T-cell (primary cell): ENCODE measurements around the gene MBD3L4. TPM values are rescaled to one million over a fixed set of nuclear protein-coding genes. Genes with fewer than 3 reads are reported as not detected.
"Not testable (repeated sequence)": the region's sequence is repeated elsewhere in the genome, so short reads cannot be mapped to it uniquely, and the experiment has no call there.

Experiments
- ATAC-seq, 4 experiments: fragments of 200-7000 bp in 3 of 4; fragments of 150-1000 bp in 1 of 4; cut with Tn5 transposase; replicated peaks in 1 of 4; 1 replicate in 3 of 4; 2 replicates in 1 of 4; pipeline ENCODE4 v1.10.0; 2021; ENCODE audit warnings: moderate library complexity in 3 of 4, mild to moderate bottlenecking in 2 of 4, moderate number of reproducible peaks in 1 of 4
- CTCF ChIA-PET, 2 donors: fragments of 300-600 bp; sonication (Branson Sonifier 250); formaldehyde crosslinking; loops; one replicate each; lab custom pipeline; 2022; ENCODE audit warnings: antibody characterized with exemption in 2 of 2; lab: Charles Lee
- POLR2A ChIA-PET, 2 donors: fragments of 300-600 bp; sonication (Branson Sonifier 250); formaldehyde crosslinking; loops; one replicate each; lab custom pipeline; 2022; ENCODE audit warnings: antibody characterized with exemption in 2 of 2; lab: Charles Lee
- DNase-seq, 35 experiments: peaks; one replicate each; pipeline versions ENCODE4 v3.0.0 to v3.0.0-alpha.2; 2013 to 2023
- H3K27ac ChIP-seq: one replicate; pipeline ENCODE4 v1.5.1; 2013; ENCODE audit warnings: low read length
- H3K27me3 ChIP-seq, 2 experiments: replicated peaks in 1 of 2; 1 replicate in 1 of 2; 2 replicates in 1 of 2; pipeline versions ENCODE4 v1.6.1 to v1.7.0; 2013; ENCODE audit warnings: low read length in 1 of 2, mixed read lengths in 1 of 2; ENCODE audit not compliant: control insufficient read depth in 2 of 2, insufficient read depth in 2 of 2; ENCODE audit errors: extremely low read depth in 1 of 2
- H3K36me3 ChIP-seq, 2 donors: 1 replicate in 1 of 2; 2 replicates in 1 of 2; pipeline versions ENCODE4 v1.6.1 to v1.7.0; 2013; ENCODE audit warnings: low read length in 1 of 2; ENCODE audit not compliant: control insufficient read depth in 2 of 2, insufficient read depth in 1 of 2; ENCODE audit errors: extremely low read depth in 1 of 2
- H3K4me1 ChIP-seq, 2 experiments: 1 replicate in 1 of 2; 2 replicates in 1 of 2; pipeline versions ENCODE4 v1.6.1 to v1.7.0; 2013; ENCODE audit warnings: low read length in 2 of 2, mixed read lengths in 1 of 2; ENCODE audit not compliant: insufficient read depth in 2 of 2, control insufficient read depth in 1 of 2; ENCODE audit errors: extremely low read depth in 1 of 2
- H3K4me3 ChIP-seq, 2 donors: 1 replicate in 1 of 2; 2 replicates in 1 of 2; pipeline versions ENCODE4 v1.5.1 to v1.7.0; 2013; ENCODE audit warnings: mild to moderate bottlenecking in 2 of 2, low read length in 1 of 2, moderate library complexity in 1 of 2; ENCODE audit not compliant: control insufficient read depth in 1 of 2; ENCODE audit errors: extremely low read depth in 1 of 2
- H3K9me3 ChIP-seq: 2 replicates; pipeline ENCODE4 v1.7.0; 2013
- H3K27ac Mint-ChIP-seq, 2 donors: one replicate each; pipeline ENCODE4 v1.8.0; 2020 to 2021; ENCODE audit warnings: mild to moderate bottlenecking in 2 of 2, mixed read lengths in 2 of 2
- H3K27me3 Mint-ChIP-seq, 2 donors: one replicate each; pipeline ENCODE4 v1.8.0; 2021 to 2022; ENCODE audit warnings: mixed read lengths in 2 of 2
- H3K36me3 Mint-ChIP-seq: one replicate; pipeline ENCODE4 v1.8.0; 2021; ENCODE audit warnings: mixed read lengths
- H3K4me1 Mint-ChIP-seq, 3 donors: one replicate each; pipeline ENCODE4 v1.8.0; 2020 to 2022; ENCODE audit warnings: mixed read lengths in 3 of 3, mild to moderate bottlenecking in 1 of 3
- H3K4me3 Mint-ChIP-seq, 3 donors: one replicate each; pipeline ENCODE4 v1.8.0; 2020 to 2022; ENCODE audit warnings: mild to moderate bottlenecking in 3 of 3, mixed read lengths in 3 of 3, moderate library complexity in 3 of 3
- H3K9me3 Mint-ChIP-seq, 3 donors: one replicate each; pipeline ENCODE4 v1.8.0; 2020 to 2022; ENCODE audit warnings: mixed read lengths in 3 of 3
- WGBS: methylation state at CpG from one replicate; pipeline ENCODE4 v1.1.5; 2013; ENCODE audit warnings: missing lambda C conversion rate; ENCODE audit not compliant: insufficient coverage; 5-methylcytosine and 5-hydroxymethylcytosine counted together
- total RNA-seq, 35 experiments: library from RNA in 6 of 35; stranded (reverse) in 6 of 35; fragments of 120-200 nt in 1 of 35; gene quantifications; one replicate each; pipeline versions ENCODE4 v1.2.1 to v1.2.4 and lab custom pipeline; 2013 to 2026

Gene MBD3L4
- total RNA-seq, 5 donors from 2014 or later (not counting 1 experiment from before 2014, with no cell fraction given): not detected

DNA sequence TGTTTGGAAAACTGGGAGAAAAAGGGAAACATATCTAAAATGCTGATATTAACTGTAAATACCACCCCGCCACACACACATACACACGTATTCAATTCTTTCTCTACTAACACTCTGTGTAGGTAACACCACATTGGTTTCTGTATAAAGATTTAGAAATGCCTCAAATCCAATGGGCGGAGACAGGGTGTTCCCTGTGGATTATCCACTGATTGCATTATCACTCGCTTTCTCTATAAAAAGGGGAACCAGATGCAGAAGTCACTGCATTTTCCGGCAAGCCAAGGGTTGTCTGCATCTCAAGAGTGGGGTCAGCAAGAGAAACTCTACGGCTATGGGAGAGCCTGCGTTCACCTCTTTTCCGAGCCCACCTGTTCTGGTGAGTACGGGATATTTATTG, 9.7 kb downstream of the MBD3L4 start, which contains the start of gene MBD3L5:
TSS of gene MBD3L5 (plus strand) at position 301 of the 400 bp plus-strand sequence. CDS start at position 335, 34 bp downstream.
- WGBS: no CpG with 5 or more reads among the region's 9 CpGs
- H3K4me1 Mint-ChIP-seq, H3K27ac ChIP-seq, DNase-seq, H3K9me3 ChIP-seq, POLR2A ChIA-PET, H3K9me3 Mint-ChIP-seq, ATAC-seq, H3K4me3 ChIP-seq, H3K27me3 ChIP-seq, H3K36me3 ChIP-seq, H3K27me3 Mint-ChIP-seq, H3K4me3 Mint-ChIP-seq, H3K4me1 ChIP-seq, H3K36me3 Mint-ChIP-seq, H3K27ac Mint-ChIP-seq: not testable (repeated sequence)
- CTCF ChIA-PET: interaction anchor here in 1 of 2 donors (0.6 kb wide), 1 partner anchor 356 kb away, joined by 3 read pairs; no protein-coding TSS in a partner anchor

- CTCF ChIA-PET, ATAC-seq, H3K27me3 ChIP-seq: not testable (repeated sequence)
These were observed 11.2 kb downstream of the MBD3L4 start for GRCh38 chr19:7028790-7029189.

DNA sequence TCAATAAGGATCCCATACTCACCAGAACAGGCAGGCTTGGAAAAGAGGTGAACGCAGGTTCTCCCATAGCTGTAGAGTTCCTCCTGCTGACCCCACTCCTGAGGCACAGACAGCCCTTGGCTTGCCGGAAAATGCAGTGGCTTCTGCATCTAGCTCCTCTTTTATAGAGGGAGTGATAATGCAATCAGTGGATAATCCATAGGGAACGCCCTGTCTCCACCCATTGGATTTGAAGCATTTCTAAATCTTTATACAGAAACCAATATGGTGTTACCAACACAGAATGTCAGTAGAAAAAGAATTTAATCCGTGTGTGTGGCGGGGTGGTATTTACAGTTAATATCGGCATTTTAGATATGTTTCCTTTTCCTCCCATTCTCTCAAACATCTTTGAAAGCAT, 18.6 kb downstream of the MBD3L4 start, which contains the start of gene MBD3L2B:
TSS of gene MBD3L2B (minus strand) at position 101 of the 400 bp plus-strand sequence. CDS start at position 67, 34 bp downstream.
- ATAC-seq, POLR2A ChIA-PET, CTCF ChIA-PET, H3K27ac Mint-ChIP-seq, H3K9me3 ChIP-seq, H3K27me3 ChIP-seq, DNase-seq, H3K4me3 Mint-ChIP-seq, H3K4me1 Mint-ChIP-seq, H3K27ac ChIP-seq, H3K4me3 ChIP-seq, H3K36me3 ChIP-seq, H3K4me1 ChIP-seq, H3K36me3 Mint-ChIP-seq, H3K9me3 Mint-ChIP-seq, H3K27me3 Mint-ChIP-seq: not testable (repeated sequence)
- WGBS: no CpG with 5 or more reads among the region's 6 CpGs

More at GRCh38 chr19:7028790-7029189, 11.2 kb downstream of the MBD3L4 start:
- DNase-seq, H3K27me3 Mint-ChIP-seq, H3K36me3 Mint-ChIP-seq, H3K4me3 ChIP-seq, POLR2A ChIA-PET, H3K4me3 Mint-ChIP-seq, H3K9me3 ChIP-seq, H3K9me3 Mint-ChIP-seq, H3K4me1 Mint-ChIP-seq, H3K36me3 ChIP-seq, H3K27ac ChIP-seq, H3K4me1 ChIP-seq, H3K27ac Mint-ChIP-seq: not testable (repeated sequence)
- WGBS: no CpG with 5 or more reads among the region's 1 CpG

- H3K36me3 Mint-ChIP-seq: no peaks in the 10 kb centered on the region
- no peak overlapping the region for H3K4me3 Mint-ChIP-seq
- no peaks in the 10 kb centered on the region for H3K27me3 ChIP-seq
- no peaks in the 10 kb centered on the region for H3K9me3 Mint-ChIP-seq
- no peak for ATAC-seq
- peaks cover under 1 to 4% of the 10 kb centered on the region in 2 experiments for H3K4me1 ChIP-seq
- no peaks in the 10 kb centered on the region for H3K36me3 ChIP-seq
- no peak overlapping the region for H3K4me3 ChIP-seq
- DNase-seq: no peak
- ChIA-PET CTCF (interaction anchor here in 1 of 2 donors (0.6 kb wide), 1 partner anchor 409 kb away, joined by 3 read pairs; no protein-coding TSS in a partner anchor), POLR2A (no interaction called here)
- H3K27ac Mint-ChIP-seq: no peak overlapping the region
- WGBS: no CpG with 5 or more reads among the region's 6 CpGs
- no peak overlapping the region for H3K27ac ChIP-seq
- no peaks in the 10 kb centered on the region for H3K9me3 ChIP-seq
- H3K27me3 Mint-ChIP-seq: no peaks in the 10 kb centered on the region
- peaks cover 3 to 15% (median 6%) of the 10 kb centered on the region in 3 donors for H3K4me1 Mint-ChIP-seq
These were observed 21.2 kb downstream of the MBD3L4 start for GRCh38 chr19:7018828-7019227.

GRCh38 chr19:7013678-7014077, 26.3 kb downstream of the MBD3L4 start:
- DNase-seq (no peak), ATAC-seq (peak in 3 of 4 experiments; percentile 37 to 72 (median 70))
- peaks cover 11 to 25% of the 10 kb centered on the region in 2 experiments for H3K4me1 ChIP-seq
- CTCF ChIA-PET: no interaction called here
- no peaks in the 10 kb centered on the region for H3K36me3 ChIP-seq
- Mint-ChIP-seq H3K4me3 (no peak overlapping the region), H3K36me3 (no peaks in the 10 kb centered on the region), H3K4me1 (peaks cover 29 to 53% (median 40%) of the 10 kb centered on the region in 3 donors), H3K9me3 (no peaks in the 10 kb centered on the region), H3K27ac (peak overlapping the region; percentile 83 to 89), H3K27me3 (no peaks in the 10 kb centered on the region)
- no peak overlapping the region for H3K4me3 ChIP-seq
- POLR2A ChIA-PET: no interaction called here
- H3K27me3 ChIP-seq: no peaks in the 10 kb centered on the region
- H3K27ac ChIP-seq: no peak overlapping the region
- WGBS: no CpG with 5 or more reads among the region's 4 CpGs
- H3K9me3 ChIP-seq: no peaks in the 10 kb centered on the region

DNA sequence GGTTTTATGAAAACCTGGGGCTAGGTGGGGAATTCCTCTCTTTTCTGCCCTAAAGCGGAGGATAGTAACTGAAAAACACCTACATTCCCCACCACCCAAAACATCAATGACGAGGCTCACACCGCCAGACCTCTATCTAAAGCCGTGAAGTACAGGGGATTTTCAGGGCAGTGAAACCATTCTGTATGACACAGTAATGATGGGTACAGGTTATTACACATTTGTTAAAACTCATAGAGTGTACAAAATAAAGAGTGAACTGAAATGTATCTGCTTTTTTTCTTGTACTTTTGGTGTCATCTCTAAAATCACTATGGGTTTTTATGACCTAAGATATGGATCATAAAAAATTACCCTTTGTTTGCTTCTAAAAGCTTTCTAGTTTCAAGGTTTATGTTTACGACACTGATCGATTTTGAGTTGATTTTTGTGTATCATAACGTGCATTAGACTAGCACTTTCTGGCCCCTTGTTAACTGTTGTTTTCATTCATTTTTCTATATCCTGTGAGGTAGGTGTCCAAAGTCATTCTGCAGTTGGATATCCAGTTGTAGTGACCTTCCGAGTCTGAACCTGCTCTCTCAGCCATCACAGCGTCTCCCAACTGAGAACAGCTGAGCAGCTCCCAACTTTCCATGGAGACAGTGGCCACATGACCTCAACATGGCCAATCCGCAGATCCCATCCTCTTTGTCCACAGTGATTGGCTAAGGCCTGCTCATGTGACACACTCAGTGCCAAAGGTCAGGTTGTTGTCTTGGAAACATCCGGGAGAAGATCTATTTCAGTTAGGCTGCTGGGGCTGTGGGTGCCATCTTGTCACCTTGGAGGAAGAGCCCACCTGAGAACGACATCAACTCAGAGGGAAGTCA, 29.0 kb downstream of the MBD3L4 start:
- H3K27ac ChIP-seq: no peak overlapping the region
- Mint-ChIP-seq H3K36me3 (peaks cover 3% of the 10 kb centered on the region), H3K27me3 (no peaks in the 10 kb centered on the region), H3K9me3 (no peaks in the 10 kb centered on the region), H3K4me1 (peaks cover 49 to 72% (median 51%) of the 10 kb centered on the region in 3 donors), H3K4me3 (no peak overlapping the region), H3K27ac (peak overlapping the region in 1 of 2 donors; percentile 48)
- no peaks in the 10 kb centered on the region for H3K27me3 ChIP-seq
- WGBS: 89% methylated on average over 4 of the region's 12 CpGs
- ATAC-seq (peak in 1 of 4 experiments; percentile 25), DNase-seq (no peak)
- ChIA-PET CTCF (no interaction called here), POLR2A (interaction anchor here in 1 of 2 donors (0.6 kb wide), 1 partner anchor 488 kb away, joined by 3 read pairs; no protein-coding TSS in a partner anchor)
- H3K36me3 ChIP-seq: no peaks in the 10 kb centered on the region
- peaks cover 17 to 33% of the 10 kb centered on the region in 2 experiments for H3K4me1 ChIP-seq
- H3K9me3 ChIP-seq: no peaks in the 10 kb centered on the region
- no peak overlapping the region for H3K4me3 ChIP-seq
